SK-N-SH (cell line): Measurements from ENCODE around the gene FBXW8. TPM values are rescaled to one million over a fixed set of nuclear protein-coding genes. Genes with fewer than 3 reads are reported as not detected.

Source experiments
- CTCF ChIA-PET: fragments of 300-600, 350-600 bp; formaldehyde crosslinking; extraction: SDS; loops from one replicate; lab custom pipeline; 2021; lab: Yijun Ruan, JAX
- POLR2A ChIA-PET: fragments of 350-600 bp; sonication (Branson Sonifier 250); formaldehyde crosslinking; extraction: SDS; loops from one replicate; lab custom pipeline; 2020; ENCODE audit warnings: antibody characterized with exemption, inconsistent platforms; lab: Yijun Ruan, JAX
- DNase-seq: peaks from one replicate; pipeline ENCODE4 v3.0.0; 2012
- H2AFZ ChIP-seq: fragments of 200-600 bp; sonication (generic); 2 replicates; pipeline ENCODE4 v1.8.1; 2016; ENCODE audit warnings: antibody characterized with exemption, mild to moderate bottlenecking, low read depth
- H3F3A ChIP-seq: fragments of 200-600 bp; sonication (generic); replicated peaks from 2 replicates; pipeline ENCODE3; 2016; ENCODE audit warnings: antibody characterized with exemption, mild to moderate bottlenecking; ENCODE audit not compliant: insufficient read depth
- H3K27ac ChIP-seq, 2 experiments: fragments of 200-500 bp in 1 of 2; fragments of 200-600 bp in 1 of 2; sonication (Bioruptor generic) in 1 of 2; sonication (generic), shearing (Covaris generic) in 1 of 2; 2 replicates each; pipeline versions ENCODE4 v1.5.1 to v1.6.1; 2014 to 2016; ENCODE audit warnings: low read depth in 2 of 2, inconsistent platforms in 1 of 2, low read length in 1 of 2, mild to moderate bottlenecking in 1 of 2, mixed read lengths in 1 of 2
- H3K27me3 ChIP-seq: fragments of 200-600 bp; sonication (generic), shearing (Covaris generic); 2 replicates; pipeline ENCODE4 v1.6.1; 2016; ENCODE audit warnings: mixed run types; ENCODE audit not compliant: insufficient read depth
- H3K36me3 ChIP-seq, 2 experiments: fragments of 200-500 bp in 1 of 2; fragments of 200-600 bp in 1 of 2; sonication (Bioruptor generic) in 1 of 2; sonication (generic) in 1 of 2; replicated peaks in 1 of 2; 2 replicates each; pipeline versions ENCODE3 to v1.5.1; 2014 to 2016; ENCODE audit warnings: low read length in 1 of 2, mild to moderate bottlenecking in 1 of 2; ENCODE audit not compliant: insufficient read depth in 2 of 2, control insufficient read depth in 1 of 2
- H3K4me1 ChIP-seq, 2 experiments: fragments of 200-500 bp in 1 of 2; fragments of 200-600 bp in 1 of 2; sonication (Bioruptor generic) in 1 of 2; sonication (generic), shearing (Covaris generic) in 1 of 2; 2 replicates each; pipeline versions ENCODE4 v1.5.1 to v1.6.1; 2014 to 2016; ENCODE audit warnings: low read depth in 1 of 2, low read length in 1 of 2, mixed run types in 1 of 2; ENCODE audit not compliant: insufficient read depth in 2 of 2, control insufficient read depth in 1 of 2
- H3K4me2 ChIP-seq: fragments of 200-600 bp; sonication (generic), shearing (Covaris generic); 2 replicates; pipeline ENCODE4 v1.6.1; 2017; ENCODE audit warnings: mixed run types
- H3K4me3 ChIP-seq, 2 experiments: fragments of 200-500 bp in 1 of 2; fragments of 200-600 bp in 1 of 2; sonication (Bioruptor generic) in 1 of 2; sonication (generic), shearing (Covaris generic) in 1 of 2; 2 replicates each; pipeline versions ENCODE4 v1.5.1 to v1.8.1; 2014 to 2016; ENCODE audit warnings: low read depth in 2 of 2, inconsistent platforms in 1 of 2, low read length in 1 of 2, mild to moderate bottlenecking in 1 of 2, mixed read lengths in 1 of 2, moderate library complexity in 1 of 2
- H3K79me2 ChIP-seq: fragments of 200-600 bp; sonication (generic); 2 replicates; pipeline ENCODE4 v1.8.1; 2017; ENCODE audit warnings: mild to moderate bottlenecking; ENCODE audit not compliant: insufficient read depth
- H3K9ac ChIP-seq: fragments of 200-600 bp; sonication (generic); 2 replicates; pipeline ENCODE4 v1.6.1; 2017; ENCODE audit warnings: mixed run types
- H3K9me2 ChIP-seq: fragments of 200-600 bp; sonication (generic); 2 replicates; pipeline ENCODE4 v1.6.1; 2017; ENCODE audit warnings: mixed run types
- H3K9me3 ChIP-seq: fragments of 200-600 bp; sonication (generic); 2 replicates; pipeline ENCODE4 v1.6.1; 2017; ENCODE audit warnings: mixed run types, mild to moderate bottlenecking, moderate library complexity
- H4K20me1 ChIP-seq: fragments of 200-600 bp; sonication (generic); 2 replicates; pipeline ENCODE4 v1.6.1; 2017; ENCODE audit warnings: mild to moderate bottlenecking, mixed run types; ENCODE audit not compliant: insufficient read depth
- CHD2 ChIP-seq: fragments of 150-350 bp; IDR thresholded peaks from 2 replicates; pipeline ENCODE4 v1.6.1; 2018; ENCODE audit warnings: low read length; ENCODE audit not compliant: partially characterized antibody
- ELF1 ChIP-seq: IDR thresholded peaks from 2 replicates; pipeline ENCODE4 v1.4.0; 2012
- EP300 ChIP-seq, 2 experiments: IDR thresholded peaks; 2 replicates each; pipeline versions ENCODE4 v1.4.0 to v1.6.1; 2012; ENCODE audit warnings: borderline replicate concordance in 1 of 2, low read depth in 1 of 2, low read length in 1 of 2
- FOSL2 ChIP-seq: IDR thresholded peaks from 2 replicates; pipeline ENCODE4 v1.4.0; 2012; ENCODE audit warnings: low read depth, mild to moderate bottlenecking, moderate library complexity, borderline replicate concordance
- MEF2A ChIP-seq: IDR thresholded peaks from 2 replicates; pipeline ENCODE4 v1.4.0; 2012; ENCODE audit warnings: low read depth, borderline replicate concordance
- MXI1 ChIP-seq: IDR thresholded peaks from 2 replicates; pipeline ENCODE4 v1.6.1; 2012; ENCODE audit warnings: mild to moderate bottlenecking, low read depth, low read length, improper control_type of control experiment
- NFIC ChIP-seq: IDR thresholded peaks from 2 replicates; pipeline ENCODE4 v1.4.0; 2012; ENCODE audit warnings: borderline replicate concordance
- NRF1 ChIP-seq: IDR thresholded peaks from 2 replicates; pipeline ENCODE4 v1.6.1; 2012; ENCODE audit warnings: low read depth, mild to moderate bottlenecking, low read length
- POLR2AphosphoS5 ChIP-seq: IDR thresholded peaks from 2 replicates; pipeline ENCODE4 v1.6.1; 2012; ENCODE audit warnings: low read depth, low read length
- RAD21 ChIP-seq: IDR thresholded peaks from 2 replicates; pipeline ENCODE4 v1.6.1; 2012; ENCODE audit warnings: mild to moderate bottlenecking, low read length
- RCOR1 ChIP-seq: fragments of 150-350 bp; IDR thresholded peaks from 2 replicates; pipeline ENCODE4 v1.6.1; 2017; ENCODE audit warnings: antibody characterized with exemption, low read length
- RXRA ChIP-seq: IDR thresholded peaks from 2 replicates; pipeline ENCODE4 v1.4.0; 2012; ENCODE audit warnings: low read depth, mild to moderate bottlenecking, borderline replicate concordance
- SIN3A ChIP-seq: IDR thresholded peaks from 2 replicates; pipeline ENCODE4 v1.6.1; 2012; ENCODE audit warnings: low read depth, mild to moderate bottlenecking, low read length, moderate library complexity, borderline replicate concordance
- TEAD4 ChIP-seq: IDR thresholded peaks from 2 replicates; pipeline ENCODE4 v1.4.0; 2012; ENCODE audit warnings: mild to moderate bottlenecking, borderline replicate concordance; ENCODE audit not compliant: insufficient read depth
- WGBS: methylation state at CpG from one replicate; pipeline ENCODE4 v1.1.6; 2017; ENCODE audit warnings: low lambda C conversion rate; 5-methylcytosine and 5-hydroxymethylcytosine counted together
- polyA plus RNA-seq, 3 experiments: library from polyadenylated mRNA; depleted of rRNA; stranded (reverse); fragments of >200 nt; gene quantifications; 2 replicates each; pipeline ENCODE4 v1.2.3, GENCODE V29; 2012
- TF ChIP-seq, protein P1 (sequence below): IDR thresholded peaks from 2 replicates; pipeline ENCODE4 v1.4.0; 2012; ENCODE audit warnings: low read depth
- TF ChIP-seq, protein P2 (sequence below): fragments of 150-350 bp; IDR thresholded peaks from 2 replicates; pipeline ENCODE4 v1.6.1; 2016; ENCODE audit warnings: mild to moderate bottlenecking, low read depth, low read length
- TF ChIP-seq, protein P3 (sequence below): IDR thresholded peaks from 2 replicates; pipeline ENCODE4 v1.4.0; 2012; ENCODE audit warnings: low read depth, borderline replicate concordance
- TF ChIP-seq, protein P4 (sequence below): IDR thresholded peaks from 2 replicates; pipeline ENCODE4 v1.6.1; 2012; ENCODE audit warnings: mild to moderate bottlenecking, low read depth, low read length, moderate library complexity

FBXW8 gene
- polyA plus RNA-seq, 1 of the 3 experiments (the other 2 are of a cell fraction) = 15.6 TPM

DNA sequence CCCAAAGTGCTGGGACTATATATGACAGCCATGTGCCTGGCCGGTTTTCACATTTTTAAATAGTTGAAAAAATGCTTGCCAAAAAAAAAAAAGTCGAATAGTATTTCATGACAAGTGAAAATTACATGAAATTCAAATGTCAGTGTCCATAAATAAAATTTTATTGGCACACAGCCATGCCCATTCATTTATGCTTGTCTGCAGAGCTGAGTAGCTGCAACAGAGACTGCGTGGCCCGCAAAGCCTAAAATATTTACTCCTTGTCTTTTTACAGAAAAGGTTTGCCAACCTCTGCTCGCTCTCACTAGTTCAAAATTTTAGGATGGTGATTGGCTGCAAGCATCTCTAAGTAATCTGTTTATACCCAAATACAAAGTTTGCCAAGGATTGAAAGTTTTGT, 139.3 kb downstream of the FBXW8 start:
- no peak for DNase-seq
- Histone ChIP-seq H3K36me3 (no peaks in the 10 kb centered on the region), H3F3A (no peaks in the 10 kb centered on the region), H3K9me2 (no peaks in the 10 kb centered on the region), H4K20me1 (no peaks in the 10 kb centered on the region), H3K79me2 (no peaks in the 10 kb centered on the region), H3K4me1 (peaks cover 0 to 11% of the 10 kb centered on the region in 2 experiments; a peak in 1 of 4 replicates), H2AFZ (no peak overlapping the region), H3K9ac (no peak overlapping the region), H3K27ac (no peak overlapping the region), H3K27me3 (no peaks in the 10 kb centered on the region), H3K9me3 (no peaks in the 10 kb centered on the region), H3K4me3 (no peak overlapping the region)
- CTCF ChIA-PET = interaction anchor here (0.7 to 1.8 kb wide), 3 partner anchors 16 to 793 kb away, joined by 4 to 5 read pairs (median 4); no protein-coding TSS in a partner anchor
- POLR2A ChIA-PET = interaction anchor here (0.8 kb wide), 1 partner anchor 15 kb away, joined by 3 read pairs; no protein-coding TSS in a partner anchor
- WGBS = 62% methylated on average over 5 of the region's 5 CpGs
- TF ChIP-seq TEAD4 = no peak
- TF ChIP-seq RAD21 = no peak
- TF ChIP-seq, protein P1, sequence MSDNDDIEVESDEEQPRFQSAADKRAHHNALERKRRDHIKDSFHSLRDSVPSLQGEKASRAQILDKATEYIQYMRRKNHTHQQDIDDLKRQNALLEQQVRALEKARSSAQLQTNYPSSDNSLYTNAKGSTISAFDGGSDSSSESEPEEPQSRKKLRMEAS = no peak
- TF ChIP-seq FOSL2 = no peak
- TF ChIP-seq, protein P2, sequence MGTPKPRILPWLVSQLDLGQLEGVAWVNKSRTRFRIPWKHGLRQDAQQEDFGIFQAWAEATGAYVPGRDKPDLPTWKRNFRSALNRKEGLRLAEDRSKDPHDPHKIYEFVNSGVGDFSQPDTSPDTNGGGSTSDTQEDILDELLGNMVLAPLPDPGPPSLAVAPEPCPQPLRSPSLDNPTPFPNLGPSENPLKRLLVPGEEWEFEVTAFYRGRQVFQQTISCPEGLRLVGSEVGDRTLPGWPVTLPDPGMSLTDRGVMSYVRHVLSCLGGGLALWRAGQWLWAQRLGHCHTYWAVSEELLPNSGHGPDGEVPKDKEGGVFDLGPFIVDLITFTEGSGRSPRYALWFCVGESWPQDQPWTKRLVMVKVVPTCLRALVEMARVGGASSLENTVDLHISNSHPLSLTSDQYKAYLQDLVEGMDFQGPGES = no peak
- TF ChIP-seq ELF1 = no peak
- TF ChIP-seq RXRA = no peak
- TF ChIP-seq, protein P3, sequence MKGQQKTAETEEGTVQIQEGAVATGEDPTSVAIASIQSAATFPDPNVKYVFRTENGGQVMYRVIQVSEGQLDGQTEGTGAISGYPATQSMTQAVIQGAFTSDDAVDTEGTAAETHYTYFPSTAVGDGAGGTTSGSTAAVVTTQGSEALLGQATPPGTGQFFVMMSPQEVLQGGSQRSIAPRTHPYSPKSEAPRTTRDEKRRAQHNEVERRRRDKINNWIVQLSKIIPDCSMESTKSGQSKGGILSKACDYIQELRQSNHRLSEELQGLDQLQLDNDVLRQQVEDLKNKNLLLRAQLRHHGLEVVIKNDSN = no peak
- TF ChIP-seq POLR2AphosphoS5 = no peak
- no peak for TF ChIP-seq CHD2
- no peak for TF ChIP-seq NRF1
- TF ChIP-seq SIN3A = no peak
- TF ChIP-seq RCOR1 = no peak
- TF ChIP-seq, protein P4, sequence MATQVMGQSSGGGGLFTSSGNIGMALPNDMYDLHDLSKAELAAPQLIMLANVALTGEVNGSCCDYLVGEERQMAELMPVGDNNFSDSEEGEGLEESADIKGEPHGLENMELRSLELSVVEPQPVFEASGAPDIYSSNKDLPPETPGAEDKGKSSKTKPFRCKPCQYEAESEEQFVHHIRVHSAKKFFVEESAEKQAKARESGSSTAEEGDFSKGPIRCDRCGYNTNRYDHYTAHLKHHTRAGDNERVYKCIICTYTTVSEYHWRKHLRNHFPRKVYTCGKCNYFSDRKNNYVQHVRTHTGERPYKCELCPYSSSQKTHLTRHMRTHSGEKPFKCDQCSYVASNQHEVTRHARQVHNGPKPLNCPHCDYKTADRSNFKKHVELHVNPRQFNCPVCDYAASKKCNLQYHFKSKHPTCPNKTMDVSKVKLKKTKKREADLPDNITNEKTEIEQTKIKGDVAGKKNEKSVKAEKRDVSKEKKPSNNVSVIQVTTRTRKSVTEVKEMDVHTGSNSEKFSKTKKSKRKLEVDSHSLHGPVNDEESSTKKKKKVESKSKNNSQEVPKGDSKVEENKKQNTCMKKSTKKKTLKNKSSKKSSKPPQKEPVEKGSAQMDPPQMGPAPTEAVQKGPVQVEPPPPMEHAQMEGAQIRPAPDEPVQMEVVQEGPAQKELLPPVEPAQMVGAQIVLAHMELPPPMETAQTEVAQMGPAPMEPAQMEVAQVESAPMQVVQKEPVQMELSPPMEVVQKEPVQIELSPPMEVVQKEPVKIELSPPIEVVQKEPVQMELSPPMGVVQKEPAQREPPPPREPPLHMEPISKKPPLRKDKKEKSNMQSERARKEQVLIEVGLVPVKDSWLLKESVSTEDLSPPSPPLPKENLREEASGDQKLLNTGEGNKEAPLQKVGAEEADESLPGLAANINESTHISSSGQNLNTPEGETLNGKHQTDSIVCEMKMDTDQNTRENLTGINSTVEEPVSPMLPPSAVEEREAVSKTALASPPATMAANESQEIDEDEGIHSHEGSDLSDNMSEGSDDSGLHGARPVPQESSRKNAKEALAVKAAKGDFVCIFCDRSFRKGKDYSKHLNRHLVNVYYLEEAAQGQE = no peak
- no peak for TF ChIP-seq NFIC
- no peak for TF ChIP-seq MXI1
- TF ChIP-seq MEF2A = no peak
- TF ChIP-seq EP300 (IDR thresholded peaks at IDR 0.05; ENCODE audit: borderline replicate concordance in 1 of 2, low read depth in 1 of 2, low read length in 1 of 2) = no peak
- TF ChIP-seq, all 33 proteins: peak for 0
- H3K4me2 ChIP-seq = no peak overlapping the region
